B cell (primary cell): ENCODE data around the gene UPK3A.

Experiments used
- EZH2 ChIP-seq: IDR thresholded peaks from 2 replicates; pipeline ENCODE4 v1.6.1; 2012; ENCODE audit warnings: borderline replicate concordance, low read depth, mild to moderate bottlenecking, moderate library complexity, low read length; ENCODE audit not compliant: insufficient read depth, poor library complexity, severe bottlenecking
- TF ChIP-seq, protein P1 (sequence below): fragments of 200-600 bp; IDR thresholded peaks from one replicate; pipeline ENCODE4 v1.8.0; 2022; ENCODE audit warnings: antibody characterized with exemption, mild to moderate bottlenecking

- TF ChIP-seq EZH2 = no peak
- TF ChIP-seq, protein P1, sequence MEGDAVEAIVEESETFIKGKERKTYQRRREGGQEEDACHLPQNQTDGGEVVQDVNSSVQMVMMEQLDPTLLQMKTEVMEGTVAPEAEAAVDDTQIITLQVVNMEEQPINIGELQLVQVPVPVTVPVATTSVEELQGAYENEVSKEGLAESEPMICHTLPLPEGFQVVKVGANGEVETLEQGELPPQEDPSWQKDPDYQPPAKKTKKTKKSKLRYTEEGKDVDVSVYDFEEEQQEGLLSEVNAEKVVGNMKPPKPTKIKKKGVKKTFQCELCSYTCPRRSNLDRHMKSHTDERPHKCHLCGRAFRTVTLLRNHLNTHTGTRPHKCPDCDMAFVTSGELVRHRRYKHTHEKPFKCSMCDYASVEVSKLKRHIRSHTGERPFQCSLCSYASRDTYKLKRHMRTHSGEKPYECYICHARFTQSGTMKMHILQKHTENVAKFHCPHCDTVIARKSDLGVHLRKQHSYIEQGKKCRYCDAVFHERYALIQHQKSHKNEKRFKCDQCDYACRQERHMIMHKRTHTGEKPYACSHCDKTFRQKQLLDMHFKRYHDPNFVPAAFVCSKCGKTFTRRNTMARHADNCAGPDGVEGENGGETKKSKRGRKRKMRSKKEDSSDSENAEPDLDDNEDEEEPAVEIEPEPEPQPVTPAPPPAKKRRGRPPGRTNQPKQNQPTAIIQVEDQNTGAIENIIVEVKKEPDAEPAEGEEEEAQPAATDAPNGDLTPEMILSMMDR = no peak
These were observed 55.6 kb downstream of the UPK3A start for GRCh38 chr22:45340323-45340722.
